K562 (cell line): ENCODE results near the gene CCL20.

Experiments
- CTCF ChIP-seq, 3 experiments: IDR thresholded peaks in 2 of 3; conservative IDR thresholded peaks in 1 of 3; 2 replicates each; pipeline ENCODE4 v1.5.1; 2011 to 2012; ENCODE audit warnings: low read length in 3 of 3, mild to moderate bottlenecking in 3 of 3, control low read depth in 2 of 3, improper control_type of control experiment in 1 of 3, inconsistent platforms in 1 of 3, low read depth in 1 of 3, mixed read lengths in 1 of 3, moderate library complexity in 1 of 3; ENCODE audit not compliant: insufficient read depth in 2 of 3
- E2F4 ChIP-seq: sonication (generic); formaldehyde crosslinking; IDR thresholded peaks from 2 replicates; pipeline ENCODE4 v1.8.0; 2022; ENCODE audit warnings: mild to moderate bottlenecking, low read depth, missing genetic modification reagents
- MYC ChIP-seq, 2 experiments: fragments of 250-450 bp in 1 of 2; sonication (Bioruptor Pico) in 1 of 2; IDR thresholded peaks; 2 replicates each; pipeline versions ENCODE4 v1.5.1 to v1.6.1; 2012 to 2021; ENCODE audit warnings: low read depth in 2 of 2, borderline replicate concordance in 1 of 2, improper control_type of control experiment in 1 of 2, low read length in 1 of 2, mild to moderate bottlenecking in 1 of 2, moderate library complexity in 1 of 2
- NFIC ChIP-seq: fragments of 450-650 bp; IDR thresholded peaks from 2 replicates; pipeline ENCODE4 v1.6.1; 2017; ENCODE audit warnings: mild to moderate bottlenecking, inconsistent platforms
- NFYB ChIP-seq: IDR thresholded peaks from 2 replicates; pipeline ENCODE4 v1.6.1; 2011; ENCODE audit warnings: mild to moderate bottlenecking, moderate library complexity; ENCODE audit not compliant: insufficient read length; ENCODE audit errors: extremely low read depth
- POLR2A ChIP-seq: fragments of 450-650 bp; conservative IDR thresholded peaks from 2 replicates; pipeline ENCODE4 v1.6.1; 2016
- POLR2AphosphoS5 ChIP-seq: IDR thresholded peaks from 2 replicates; pipeline ENCODE4 v1.6.1; 2011; ENCODE audit warnings: mild to moderate bottlenecking, low read depth, low read length, moderate library complexity; ENCODE audit not compliant: control insufficient read depth, insufficient read depth
- SETDB1 ChIP-seq: IDR thresholded peaks from one replicate; pipeline ENCODE4 v1.6.1; 2012; ENCODE audit warnings: low read length, control low read depth, inconsistent platforms
- SREBF2 ChIP-seq: sonication (generic); formaldehyde crosslinking; IDR thresholded peaks from 2 replicates; pipeline ENCODE4 v1.4.0; 2020; ENCODE audit warnings: mild to moderate bottlenecking, missing genetic modification reagents
- TCF7 ChIP-seq: sonication (generic); IDR thresholded peaks from 2 replicates; pipeline ENCODE4 v1.6.1; 2016; ENCODE audit warnings: antibody characterized with exemption, borderline replicate concordance
- ZBTB2 ChIP-seq: fragments of 450-650 bp; IDR thresholded peaks from 2 replicates; pipeline ENCODE4 v1.6.1; 2016; ENCODE audit warnings: antibody characterized with exemption
- ZBTB34 ChIP-seq: fragments of 250-450 bp; sonication (Bioruptor Pico); IDR thresholded peaks from 2 replicates; pipeline ENCODE4 v1.8.0; 2021; ENCODE audit warnings: mild to moderate bottlenecking, moderate library complexity
- ZC3H11A ChIP-seq: IDR thresholded peaks from 2 replicates; pipeline ENCODE4 v1.6.1; 2012; ENCODE audit warnings: low read depth, low read length, improper control_type of control experiment

- no peak for TF ChIP-seq SETDB1
- no peak for TF ChIP-seq ZBTB34 (CRISPR knock-in tag)
- no peak for TF ChIP-seq CTCF (IDR thresholded peaks at IDR 0.05 in 2 of 3, conservative IDR thresholded peaks at IDR 0.05 in 1 of 3; ENCODE audit: insufficient read depth in 2 of 3, low read depth in 1 of 3, low read length in 3 of 3)
- TF ChIP-seq SREBF2 (CRISPR knock-in tag): no peak
- no peak for TF ChIP-seq ZBTB2
- TF ChIP-seq NFYB: no peak
- TF ChIP-seq TCF7: no peak
- no peak for TF ChIP-seq POLR2AphosphoS5
- TF ChIP-seq E2F4 (CRISPR knock-in tag): no peak
- TF ChIP-seq MYC (IDR thresholded peaks at IDR 0.05; ENCODE audit: low read depth, low read length): no peak
- no peak for TF ChIP-seq MYC (CRISPR knock-in tag; IDR thresholded peaks at IDR 0.05; ENCODE audit: borderline replicate concordance, low read depth)
- TF ChIP-seq POLR2A: no peak
- TF ChIP-seq ZC3H11A: no peak
- TF ChIP-seq NFIC: no peak
Measured at GRCh38 chr2:227826019-227826521, 12.4 kb downstream of the CCL20 start.
